GM12878 (cell line): ENCODE measurements around the gene PSPC1. TPM values are rescaled to one million over a fixed set of nuclear protein-coding genes. Genes with fewer than 3 reads are reported as not detected.

Source experiments
- ATAC-seq: fragments of 200-7000 bp; cut with Tn5 transposase; 3 replicates; pipeline ENCODE4 v1.9.1; 2020; ENCODE audit warnings: mild to moderate bottlenecking, moderate library complexity
- BruUV-seq: library from RNA; stranded (reverse); fragments of 400-500 nt; replicated peaks from 2 replicates; lab custom pipeline; 2021; lab: Mats Ljungman, UMichigan
- CTCF ChIA-PET: fragments of 300-600 bp; sonication (Branson Sonifier 250); formaldehyde crosslinking; extraction: SDS; loops from one replicate; lab custom pipeline; 2021; ENCODE audit warnings: inconsistent platforms; lab: Yijun Ruan, JAX
- POLR2A ChIA-PET: fragments of 350-600 bp; formaldehyde crosslinking; extraction: SDS; loops from one replicate; lab custom pipeline; 2021; ENCODE audit warnings: inconsistent platforms; lab: Charles Lee
- RAD21 ChIA-PET: fragments of 300-600 bp; sonication (Branson Sonifier 250); formaldehyde crosslinking; loops from one replicate; lab custom pipeline; 2023; ENCODE audit warnings: antibody characterized with exemption; ENCODE audit not compliant: unreplicated experiment; lab: Charles Lee
- SMC1A ChIA-PET: fragments of 300-600 bp; sonication (Branson Sonifier 250); formaldehyde crosslinking; loops from one replicate; lab custom pipeline; 2023; ENCODE audit not compliant: unreplicated experiment, uncharacterized antibody; lab: Charles Lee
- DNase-seq: peaks from one replicate; pipeline ENCODE4 v3.0.0-alpha.2; 2011; ENCODE audit warnings: low read depth, low spot score
- FAIRE-seq: peaks from 3 replicates; lab custom pipeline; 2011; peaks lifted over from hg19 to GRCh38; lab: Jason Lieb, UNC
- H2AFZ ChIP-seq: 2 replicates; pipeline ENCODE4 v1.6.0; 2011; ENCODE audit warnings: low read depth, low read length, control low read depth; ENCODE audit not compliant: control insufficient read depth
- H3K27ac ChIP-seq: 2 replicates; pipeline ENCODE4 v1.5.1; 2011; ENCODE audit warnings: control low read depth; ENCODE audit not compliant: control insufficient read depth, insufficient read depth
- H3K27me3 ChIP-seq, 2 experiments: replicated peaks in 1 of 2; 2 replicates each; pipeline versions ENCODE4 v1.6.0 to v1.6.1; 2011; ENCODE audit warnings: low read length in 1 of 2; ENCODE audit not compliant: control insufficient read depth in 2 of 2, insufficient read depth in 2 of 2
- H3K36me3 ChIP-seq, 2 experiments: 2 replicates each; pipeline ENCODE4 v1.5.1; 2011; ENCODE audit warnings: low read length in 1 of 2; ENCODE audit not compliant: control insufficient read depth in 2 of 2, insufficient read depth in 2 of 2
- H3K4me1 ChIP-seq: 2 replicates; pipeline ENCODE4 v1.6.1; 2011; ENCODE audit warnings: mild to moderate bottlenecking, low read length, moderate library complexity, mixed read lengths; ENCODE audit not compliant: control insufficient read depth, insufficient read depth
- H3K4me2 ChIP-seq: 2 replicates; pipeline ENCODE4 v1.6.0; 2011; ENCODE audit warnings: control low read depth; ENCODE audit not compliant: control insufficient read depth, insufficient read depth
- H3K4me3 ChIP-seq: fragments of 200-600 bp; sonication (generic); 2 replicates; pipeline ENCODE4 v1.5.1; 2016
- H3K79me2 ChIP-seq: 2 replicates; pipeline ENCODE4 v1.6.0; 2011; ENCODE audit warnings: low read length; ENCODE audit not compliant: control insufficient read depth, insufficient read depth
- H3K9ac ChIP-seq: 2 replicates; pipeline ENCODE4 v1.8.0; 2011; ENCODE audit warnings: low read length, control low read depth, mixed read lengths; ENCODE audit not compliant: control insufficient read depth, insufficient read depth
- H3K9me3 ChIP-seq: replicated peaks from 3 replicates; pipeline ENCODE4 v1.5.1; 2011; ENCODE audit warnings: mild to moderate bottlenecking, low read length; ENCODE audit not compliant: control insufficient read depth, insufficient read depth
- H4K20me1 ChIP-seq: 2 replicates; pipeline ENCODE4 v1.6.0; 2011; ENCODE audit not compliant: control insufficient read depth, insufficient read depth
- CBFB ChIP-seq: IDR thresholded peaks from 2 replicates; pipeline ENCODE4 v1.6.1; 2016; ENCODE audit warnings: antibody characterized with exemption, low read depth
- HCFC1 ChIP-seq: fragments of 150-350 bp; IDR thresholded peaks from 2 replicates; pipeline ENCODE4 v1.6.1; 2014; ENCODE audit warnings: low read length
- KDM1A ChIP-seq: fragments of 200-600 bp; sonication (generic); IDR thresholded peaks from 2 replicates; pipeline ENCODE4 v1.6.1; 2016; ENCODE audit warnings: borderline replicate concordance
- NR2F1 ChIP-seq: fragments of 450-650 bp; conservative IDR thresholded peaks from 2 replicates; pipeline ENCODE4 v1.6.1; 2017; ENCODE audit warnings: mild to moderate bottlenecking
- TBL1XR1 ChIP-seq: IDR thresholded peaks from 2 replicates; pipeline ENCODE4 v1.6.1; 2012; ENCODE audit warnings: low read depth, low read length, improper control_type of control experiment
- YY1 ChIP-seq: IDR thresholded peaks from 2 replicates; pipeline ENCODE4 v1.6.1; 2011; ENCODE audit warnings: low read depth, mild to moderate bottlenecking, low read length
- WGBS: methylation state at CpG from one replicate; pipeline ENCODE4 v1.1.6; 2016; ENCODE audit warnings: low lambda C conversion rate; ENCODE audit not compliant: insufficient replicate concordance, insufficient coverage; ENCODE audit errors: missing lambda C conversion rate; 5-methylcytosine and 5-hydroxymethylcytosine counted together
- in situ Hi-C: fragments of 300-500 bp; cut with MboI; formaldehyde crosslinking; loops from 9 replicates; pipeline ENCODE4 v1.14.3; 2018; ENCODE audit warnings: mixed read lengths
- intact Hi-C: fragments of 100-400 bp; cut with micrococcal nuclease; formaldehyde crosslinking; loops from one replicate; pipeline ENCODE4 v1.14.2; 2022; ENCODE audit not compliant: unreplicated experiment
- polyA plus RNA-seq, 11 experiments: library from polyadenylated mRNA; depleted of rRNA in 4 of 11; unstranded in 6 of 11; stranded (reverse) in 5 of 11; fragments of >200 nt; fragmentation: Nextera tagmentation in 4 of 11; fragmentation: Illumina TruSeq in 1 of 11; extraction: Ambion mirVana in 4 of 11; extraction: Trizol in 1 of 11; gene quantifications; 1 replicate in 1 of 11; 2 replicates in 10 of 11; pipeline versions ENCODE4 v1.2.1 to v1.2.3, GENCODE V29; 2011 to 2016; ENCODE audit warnings: inconsistent platforms in 2 of 11, missing spikeins in 2 of 11, low read depth in 1 of 11
- total RNA-seq, 4 experiments: library from RNA; depleted of rRNA in 3 of 4; stranded (reverse); fragments of >200 nt in 3 of 4; fragmentation: Illumina TruSeq in 1 of 4; extraction: Trizol in 1 of 4; gene quantifications; 2 replicates each; pipeline versions ENCODE4 v1.2.1 to v1.2.3, GENCODE V29; 2013 to 2021
- TF ChIP-seq, protein P1 (sequence below): fragments of 450-650 bp; IDR thresholded peaks from 2 replicates; pipeline ENCODE4 v1.6.1; 2018; ENCODE audit warnings: mild to moderate bottlenecking, low read depth, moderate library complexity; ENCODE audit not compliant: partially characterized antibody
- TF ChIP-seq, protein P2 (sequence below): fragments of 450-650 bp; IDR thresholded peaks from 2 replicates; pipeline ENCODE4 v1.6.1; 2016; ENCODE audit warnings: mild to moderate bottlenecking

PSPC1 gene
- total and polyA plus RNA-seq, 10 of the 15 experiments (the other 5 are each of a cell fraction or from before 2014, with no cell fraction given) = 17.7 to 76.3 (median 66.8) TPM

DNA sequence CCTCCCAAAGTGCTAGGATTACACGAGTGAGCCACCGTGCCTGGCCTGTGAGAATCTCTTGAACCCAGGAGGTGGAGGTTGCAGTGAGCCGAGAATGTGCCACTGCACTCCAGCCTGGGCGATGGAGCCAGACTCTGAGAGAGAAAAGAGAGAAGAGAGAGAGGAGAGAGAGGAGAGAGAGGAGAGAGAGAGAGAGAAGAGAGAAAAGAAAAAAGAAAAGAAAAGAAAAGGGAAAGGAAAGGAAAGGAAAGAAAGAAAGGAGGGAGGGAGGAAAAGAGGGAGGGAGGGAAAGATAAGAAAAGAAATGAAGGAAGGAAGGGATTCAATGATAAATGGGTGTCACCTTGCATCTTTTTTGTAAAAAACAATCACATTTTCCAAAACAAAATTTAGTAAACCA lies 23.0 kb upstream of the PSPC1 start:
- DNase-seq (no peak), ATAC-seq (no peak), FAIRE-seq (no peak)
- Histone ChIP-seq H3K4me3 (no peak overlapping the region), H4K20me1 (no peaks in the 10 kb centered on the region), H2AFZ (no peak overlapping the region), H3K9me3 (no peaks in the 10 kb centered on the region), H3K4me2 (no peak overlapping the region), H3K27ac (no peak overlapping the region), H3K4me1 (no peaks in the 10 kb centered on the region), H3K79me2 (no peaks in the 10 kb centered on the region), H3K27me3 (no peaks in the 10 kb centered on the region), H3K36me3 (no peaks in the 10 kb centered on the region), H3K9ac (no peak overlapping the region)
- SMC1A ChIA-PET = no interaction called here
- RAD21 ChIA-PET = no interaction called here
- BruUV-seq = no TSS peak
- in situ Hi-C loops (no loop called here), intact Hi-C loops (no loop called here)
- TF ChIP-seq, protein P1, sequence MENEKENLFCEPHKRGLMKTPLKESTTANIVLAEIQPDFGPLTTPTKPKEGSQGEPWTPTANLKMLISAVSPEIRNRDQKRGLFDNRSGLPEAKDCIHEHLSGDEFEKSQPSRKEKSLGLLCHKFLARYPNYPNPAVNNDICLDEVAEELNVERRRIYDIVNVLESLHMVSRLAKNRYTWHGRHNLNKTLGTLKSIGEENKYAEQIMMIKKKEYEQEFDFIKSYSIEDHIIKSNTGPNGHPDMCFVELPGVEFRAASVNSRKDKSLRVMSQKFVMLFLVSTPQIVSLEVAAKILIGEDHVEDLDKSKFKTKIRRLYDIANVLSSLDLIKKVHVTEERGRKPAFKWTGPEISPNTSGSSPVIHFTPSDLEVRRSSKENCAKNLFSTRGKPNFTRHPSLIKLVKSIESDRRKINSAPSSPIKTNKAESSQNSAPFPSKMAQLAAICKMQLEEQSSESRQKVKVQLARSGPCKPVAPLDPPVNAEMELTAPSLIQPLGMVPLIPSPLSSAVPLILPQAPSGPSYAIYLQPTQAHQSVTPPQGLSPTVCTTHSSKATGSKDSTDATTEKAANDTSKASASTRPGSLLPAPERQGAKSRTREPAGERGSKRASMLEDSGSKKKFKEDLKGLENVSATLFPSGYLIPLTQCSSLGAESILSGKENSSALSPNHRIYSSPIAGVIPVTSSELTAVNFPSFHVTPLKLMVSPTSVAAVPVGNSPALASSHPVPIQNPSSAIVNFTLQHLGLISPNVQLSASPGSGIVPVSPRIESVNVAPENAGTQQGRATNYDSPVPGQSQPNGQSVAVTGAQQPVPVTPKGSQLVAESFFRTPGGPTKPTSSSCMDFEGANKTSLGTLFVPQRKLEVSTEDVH = no peak
- TF ChIP-seq, protein P2, sequence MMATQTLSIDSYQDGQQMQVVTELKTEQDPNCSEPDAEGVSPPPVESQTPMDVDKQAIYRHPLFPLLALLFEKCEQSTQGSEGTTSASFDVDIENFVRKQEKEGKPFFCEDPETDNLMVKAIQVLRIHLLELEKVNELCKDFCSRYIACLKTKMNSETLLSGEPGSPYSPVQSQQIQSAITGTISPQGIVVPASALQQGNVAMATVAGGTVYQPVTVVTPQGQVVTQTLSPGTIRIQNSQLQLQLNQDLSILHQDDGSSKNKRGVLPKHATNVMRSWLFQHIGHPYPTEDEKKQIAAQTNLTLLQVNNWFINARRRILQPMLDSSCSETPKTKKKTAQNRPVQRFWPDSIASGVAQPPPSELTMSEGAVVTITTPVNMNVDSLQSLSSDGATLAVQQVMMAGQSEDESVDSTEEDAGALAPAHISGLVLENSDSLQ = no peak
- TF ChIP-seq YY1 (no peak), KDM1A (no peak), NR2F1 (no peak), TBL1XR1 (no peak), HCFC1 (no peak), CBFB (no peak)
- 81% methylated on average over 4 of the region's 4 CpGs for WGBS
- CTCF ChIA-PET = no interaction called here
- POLR2A ChIA-PET = no interaction called here
